PFSK-1 (cell line): ENCODE measurements around the gene LEMD2.

Source experiments
- FOXP2 ChIP-seq: optimal IDR thresholded peaks from 2 replicates; pipeline ENCODE3; 2011; ENCODE audit warnings: borderline replicate concordance, control low read depth, inconsistent platforms; ENCODE audit not compliant: insufficient read depth; ENCODE audit errors: extremely low read length, extremely low read depth
- POLR2AphosphoS5 ChIP-seq: IDR thresholded peaks from 2 replicates; pipeline ENCODE4 v1.6.1; 2012; ENCODE audit warnings: low read depth, mild to moderate bottlenecking, control low read depth, low read length, moderate library complexity
- SIN3A ChIP-seq: IDR thresholded peaks from 2 replicates; pipeline ENCODE4 v1.6.1; 2012; ENCODE audit warnings: mild to moderate bottlenecking, low read length, moderate library complexity, borderline replicate concordance; ENCODE audit not compliant: insufficient read depth
- TAF1 ChIP-seq: IDR thresholded peaks from 2 replicates; pipeline ENCODE4 v1.6.1; 2012; ENCODE audit warnings: low read length, control low read depth, borderline replicate concordance; ENCODE audit not compliant: insufficient read depth
- TF ChIP-seq, protein P1 (sequence below), 2 experiments: IDR thresholded peaks; 2 replicates each; pipeline versions ENCODE4 v1.6.1 to v1.8.0; 2011 to 2012; ENCODE audit warnings: low read depth in 2 of 2, low read length in 2 of 2, control low read depth in 1 of 2, inconsistent platforms in 1 of 2, mild to moderate bottlenecking in 1 of 2, moderate library complexity in 1 of 2; ENCODE audit not compliant: insufficient read depth in 1 of 2

The LEMD2 gene

DNA sequence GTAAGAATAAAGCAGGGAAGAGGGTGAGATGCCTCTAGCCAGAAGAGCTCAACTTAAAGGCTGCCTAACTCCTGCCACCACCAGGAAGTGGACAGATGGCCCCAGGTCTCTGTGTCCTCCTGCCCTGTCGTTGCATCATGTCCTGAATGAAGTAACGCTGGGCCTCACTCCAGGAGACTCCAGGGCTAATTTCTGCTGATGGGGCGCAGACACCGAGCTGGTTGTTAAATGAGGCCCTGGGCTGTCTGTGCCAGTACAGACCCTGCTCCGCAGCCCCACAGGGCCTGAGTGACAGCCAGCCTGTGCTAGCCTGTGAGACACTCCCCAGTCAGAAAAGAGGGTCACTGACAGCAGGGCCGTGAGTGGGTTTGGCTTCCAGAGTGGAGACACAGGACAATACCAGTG is 48.7 kb downstream of the LEMD2 start:
- no peak for TF ChIP-seq SIN3A
- TF ChIP-seq TAF1, result no peak
- TF ChIP-seq FOXP2, result no peak
- TF ChIP-seq, protein P1, sequence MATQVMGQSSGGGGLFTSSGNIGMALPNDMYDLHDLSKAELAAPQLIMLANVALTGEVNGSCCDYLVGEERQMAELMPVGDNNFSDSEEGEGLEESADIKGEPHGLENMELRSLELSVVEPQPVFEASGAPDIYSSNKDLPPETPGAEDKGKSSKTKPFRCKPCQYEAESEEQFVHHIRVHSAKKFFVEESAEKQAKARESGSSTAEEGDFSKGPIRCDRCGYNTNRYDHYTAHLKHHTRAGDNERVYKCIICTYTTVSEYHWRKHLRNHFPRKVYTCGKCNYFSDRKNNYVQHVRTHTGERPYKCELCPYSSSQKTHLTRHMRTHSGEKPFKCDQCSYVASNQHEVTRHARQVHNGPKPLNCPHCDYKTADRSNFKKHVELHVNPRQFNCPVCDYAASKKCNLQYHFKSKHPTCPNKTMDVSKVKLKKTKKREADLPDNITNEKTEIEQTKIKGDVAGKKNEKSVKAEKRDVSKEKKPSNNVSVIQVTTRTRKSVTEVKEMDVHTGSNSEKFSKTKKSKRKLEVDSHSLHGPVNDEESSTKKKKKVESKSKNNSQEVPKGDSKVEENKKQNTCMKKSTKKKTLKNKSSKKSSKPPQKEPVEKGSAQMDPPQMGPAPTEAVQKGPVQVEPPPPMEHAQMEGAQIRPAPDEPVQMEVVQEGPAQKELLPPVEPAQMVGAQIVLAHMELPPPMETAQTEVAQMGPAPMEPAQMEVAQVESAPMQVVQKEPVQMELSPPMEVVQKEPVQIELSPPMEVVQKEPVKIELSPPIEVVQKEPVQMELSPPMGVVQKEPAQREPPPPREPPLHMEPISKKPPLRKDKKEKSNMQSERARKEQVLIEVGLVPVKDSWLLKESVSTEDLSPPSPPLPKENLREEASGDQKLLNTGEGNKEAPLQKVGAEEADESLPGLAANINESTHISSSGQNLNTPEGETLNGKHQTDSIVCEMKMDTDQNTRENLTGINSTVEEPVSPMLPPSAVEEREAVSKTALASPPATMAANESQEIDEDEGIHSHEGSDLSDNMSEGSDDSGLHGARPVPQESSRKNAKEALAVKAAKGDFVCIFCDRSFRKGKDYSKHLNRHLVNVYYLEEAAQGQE (IDR thresholded peaks at IDR 0.05; ENCODE audit: insufficient read depth in 1 of 2, low read depth in 2 of 2, low read length in 2 of 2), result no peak

DNA sequence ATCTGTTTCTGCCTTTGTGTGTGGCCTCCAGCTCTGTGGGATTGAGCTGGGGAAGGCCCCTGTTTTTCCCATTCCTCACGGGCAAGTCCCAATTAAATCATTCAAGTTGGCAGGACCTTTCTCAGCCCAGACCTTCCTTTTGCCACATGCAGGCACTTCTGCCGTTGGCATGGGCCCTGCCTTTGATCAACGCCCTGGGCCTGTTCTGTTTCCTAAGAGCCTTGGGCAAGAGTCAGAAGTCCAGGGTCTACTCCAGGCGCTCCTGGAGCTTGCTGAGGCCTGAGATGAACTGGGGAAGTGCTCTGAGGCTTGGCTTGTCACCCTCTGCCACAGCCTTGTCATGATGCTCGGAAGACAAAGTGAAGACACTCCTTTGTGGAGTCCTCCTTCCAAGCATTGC is 49.4 kb downstream of the LEMD2 start:
- TF ChIP-seq, protein P1 (IDR thresholded peaks at IDR 0.05; ENCODE audit: insufficient read depth in 1 of 2, low read depth in 2 of 2, low read length in 2 of 2), result no peak
- no peak for TF ChIP-seq TAF1
- TF ChIP-seq POLR2AphosphoS5, result no peak
- TF ChIP-seq FOXP2, result no peak
- no peak for TF ChIP-seq SIN3A

DNA sequence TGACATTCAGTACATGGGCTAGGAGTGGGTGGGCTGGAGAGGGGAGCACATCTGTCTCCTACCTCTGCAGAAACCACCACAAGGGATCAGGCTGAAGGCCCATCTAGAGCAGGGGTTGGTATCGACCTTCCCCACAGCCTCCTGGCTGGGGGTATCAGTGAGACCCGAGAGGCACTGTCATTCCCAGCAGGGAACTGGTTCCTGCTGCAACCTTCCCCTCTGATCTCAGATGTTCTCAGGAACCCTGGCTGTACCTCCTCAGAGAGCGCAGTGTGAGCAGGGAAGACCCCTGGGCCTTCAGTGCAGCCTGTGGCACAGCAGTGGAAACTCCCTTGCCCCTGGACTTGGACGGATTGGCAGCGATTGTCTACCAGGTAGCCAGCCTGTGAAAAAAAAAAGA is 50.1 kb downstream of the LEMD2 start:
- TF ChIP-seq TAF1 (no peak), SIN3A (no peak), FOXP2 (no peak), POLR2AphosphoS5 (no peak)
- TF ChIP-seq, protein P1 (IDR thresholded peaks at IDR 0.05; ENCODE audit: insufficient read depth in 1 of 2, low read depth in 2 of 2, low read length in 2 of 2), result no peak

DNA sequence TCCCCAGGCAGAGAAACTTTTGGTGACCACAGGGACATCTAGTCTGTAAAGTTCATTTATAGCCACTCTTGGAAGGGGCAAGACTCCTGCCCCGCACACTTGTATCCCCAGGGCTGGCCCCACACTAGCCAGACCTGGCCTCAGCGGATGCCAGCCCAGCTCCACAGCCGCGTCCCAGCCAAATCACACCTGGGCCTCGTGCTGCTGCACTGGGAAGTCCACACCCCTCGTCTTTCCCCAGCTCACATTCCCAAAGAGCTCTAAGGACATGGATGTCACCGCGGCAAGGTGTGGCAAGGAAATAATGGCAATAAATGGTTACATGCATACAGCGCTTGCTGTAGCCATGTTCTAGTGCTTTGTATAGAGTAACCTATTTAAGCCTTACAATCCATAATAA is 50.8 kb downstream of the LEMD2 start:
- no peak for TF ChIP-seq POLR2AphosphoS5
- TF ChIP-seq FOXP2, result no peak
- no peak for TF ChIP-seq TAF1
- no peak for TF ChIP-seq SIN3A
- TF ChIP-seq, protein P1 (IDR thresholded peaks at IDR 0.05; ENCODE audit: insufficient read depth in 1 of 2, low read depth in 2 of 2, low read length in 2 of 2), result no peak

DNA sequence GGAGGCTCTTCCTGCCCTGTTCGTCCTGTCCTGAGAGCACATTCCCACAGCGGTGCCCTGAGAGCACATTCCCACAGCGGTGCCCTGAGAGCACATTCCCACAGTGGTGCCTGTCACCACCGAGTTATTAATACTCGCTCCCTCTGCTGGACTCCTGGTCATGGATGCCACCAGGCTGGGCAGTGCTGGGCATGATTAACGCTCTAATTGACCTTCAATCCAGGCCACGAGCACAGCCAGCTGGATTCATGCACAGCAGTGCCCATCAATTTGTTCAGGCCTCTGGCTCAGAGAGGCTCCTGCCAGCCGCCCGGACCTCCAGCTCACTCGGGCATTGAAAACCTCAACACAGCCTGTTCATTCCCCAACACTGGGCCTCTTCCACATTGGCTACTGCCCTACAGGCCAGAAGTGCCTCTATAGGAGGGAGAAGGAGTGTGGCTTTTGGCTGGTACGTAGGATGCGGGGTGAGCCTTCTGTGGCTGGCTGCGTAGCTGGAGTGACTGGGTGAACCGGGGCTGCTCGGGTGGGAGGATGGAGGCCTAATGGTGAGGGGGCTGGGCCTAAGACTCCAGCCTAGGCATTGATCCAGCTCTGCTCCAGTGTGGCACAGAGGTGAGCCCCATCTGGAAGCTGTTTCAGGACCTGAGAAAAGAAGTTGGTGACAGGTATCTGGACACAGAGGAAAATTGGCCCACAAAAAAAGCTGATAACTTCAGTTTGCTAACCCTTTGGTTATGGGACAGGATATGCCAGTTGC is 51.5 kb downstream of the LEMD2 start:
- TF ChIP-seq FOXP2 (no peak), POLR2AphosphoS5 (no peak), TAF1 (no peak), SIN3A (no peak)
- TF ChIP-seq, protein P1 (IDR thresholded peaks at IDR 0.05; ENCODE audit: insufficient read depth in 1 of 2, low read depth in 2 of 2, low read length in 2 of 2), result no peak
